Measurements from ENCODE around the gene PAK5.

PAK5 gene

GRCh38 chr20:9741996-9742395 lies 96.9 kb downstream of the PAK5 start:
- TF ChIP-seq CTCF (conservative IDR thresholded peaks at IDR 0.05; ENCODE audit: low read depth, low read length) = no peak
- no peak for DNase-seq (ENCODE audit: low read depth)
- no peak overlapping the region for H3K4me3 ChIP-seq (ENCODE audit: low read length)

GRCh38 chr20:9740486-9740885 lies 98.4 kb downstream of the PAK5 start:
- H3K4me3 ChIP-seq (ENCODE audit: low read length) = no peak overlapping the region
- TF ChIP-seq CTCF (conservative IDR thresholded peaks at IDR 0.05; ENCODE audit: low read depth, low read length) = no peak
- DNase-seq (ENCODE audit: low read depth) = no peak

GRCh38 chr20:9739991-9740390 lies 98.9 kb downstream of the PAK5 start:
- no peak overlapping the region for H3K4me3 ChIP-seq (ENCODE audit: low read length)
- TF ChIP-seq CTCF (conservative IDR thresholded peaks at IDR 0.05; ENCODE audit: low read depth, low read length) = no peak
- DNase-seq (ENCODE audit: low read depth) = peak; percentile 2

GRCh38 chr20:9736373-9736772 lies 102.5 kb downstream of the PAK5 start:
- no peak overlapping the region for H3K4me3 ChIP-seq (ENCODE audit: low read length)
- no peak for DNase-seq (ENCODE audit: low read depth)
- no peak for TF ChIP-seq CTCF (conservative IDR thresholded peaks at IDR 0.05; ENCODE audit: low read depth, low read length)

- DNase-seq (ENCODE audit: low read depth) = no peak
- H3K4me3 ChIP-seq (ENCODE audit: low read length) = no peak overlapping the region
- TF ChIP-seq CTCF (conservative IDR thresholded peaks at IDR 0.05; ENCODE audit: low read depth, low read length) = no peak
Measured at GRCh38 chr20:9723501-9724202, 115.2 kb downstream of the PAK5 start.

- DNase-seq (ENCODE audit: low read depth) = no peak
- TF ChIP-seq CTCF (conservative IDR thresholded peaks at IDR 0.05; ENCODE audit: low read depth, low read length) = no peak
- no peak overlapping the region for H3K4me3 ChIP-seq (ENCODE audit: low read length)
Measured at GRCh38 chr20:9711872-9712271, 127.0 kb downstream of the PAK5 start.

- TF ChIP-seq CTCF (conservative IDR thresholded peaks at IDR 0.05; ENCODE audit: low read depth, low read length) = no peak
- no peak overlapping the region for H3K4me3 ChIP-seq (ENCODE audit: low read length)
- no peak for DNase-seq (ENCODE audit: low read depth)
Measured at GRCh38 chr20:9710685-9711084, 128.2 kb downstream of the PAK5 start.
